ENCODE data around the gene GRK4.
"Not testable (repeated sequence)": the region's sequence is repeated elsewhere in the genome, so short reads cannot be mapped to it uniquely, and the experiment has no call there.

The GRK4 gene

GRCh38 chr4:2942037-2942531 is 21.3 kb upstream of the GRK4 start:
- DNase-seq (ENCODE audit: low read depth), result no peak

- no peak for DNase-seq (ENCODE audit: low read depth)
Measured at GRCh38 chr4:2942532-2943363, 20.6 kb upstream of the GRK4 start.

GRCh38 chr4:2943364-2944090 is 19.8 kb upstream of the GRK4 start:
- no peak for DNase-seq (ENCODE audit: low read depth)

GRCh38 chr4:2944091-2944482 is 19.3 kb upstream of the GRK4 start:
- no peak for DNase-seq (ENCODE audit: low read depth)

- no peak for DNase-seq (ENCODE audit: low read depth)
Measured at GRCh38 chr4:2944586-2945526, 18.5 kb upstream of the GRK4 start.

- DNase-seq (ENCODE audit: low read depth), result not testable (repeated sequence)
Measured at GRCh38 chr4:2945619-2946604, 17.5 kb upstream of the GRK4 start.

GRCh38 chr4:2946812-2947600 is 16.4 kb upstream of the GRK4 start:
- DNase-seq (ENCODE audit: low read depth), result no peak

GRCh38 chr4:2947926-2948325 is 15.4 kb upstream of the GRK4 start:
- DNase-seq (ENCODE audit: low read depth), result no peak

- DNase-seq (ENCODE audit: low read depth), result no peak
Measured at GRCh38 chr4:2948895-2949781, 14.2 kb upstream of the GRK4 start.

- DNase-seq (ENCODE audit: low read depth), result no peak
Measured at GRCh38 chr4:2949782-2950125, 13.6 kb upstream of the GRK4 start.

- DNase-seq (ENCODE audit: low read depth), result no peak
Measured at GRCh38 chr4:2950221-2950989, 13.0 kb upstream of the GRK4 start.

- no peak for DNase-seq (ENCODE audit: low read depth)
Measured at GRCh38 chr4:2953496-2953895, 9.9 kb upstream of the GRK4 start.

GRCh38 chr4:2954358-2955185 is 8.8 kb upstream of the GRK4 start:
- DNase-seq (ENCODE audit: low read depth), result peak; percentile 64

GRCh38 chr4:2955186-2956044 is 8.0 kb upstream of the GRK4 start:
- DNase-seq (ENCODE audit: low read depth), result not testable (repeated sequence)

- no peak for DNase-seq (ENCODE audit: low read depth)
Measured at GRCh38 chr4:2958446-2958845, 4.9 kb upstream of the GRK4 start.

- DNase-seq (ENCODE audit: low read depth), result not testable (repeated sequence)
Measured at GRCh38 chr4:2960450-2960849, 2.9 kb upstream of the GRK4 start.

Data from activated T-cell treated with anti-CD3 and anti-CD28 coated beads for 24 hours (primary cell).